Measurements from ENCODE around the gene RPL27.

The RPL27 gene

DNA sequence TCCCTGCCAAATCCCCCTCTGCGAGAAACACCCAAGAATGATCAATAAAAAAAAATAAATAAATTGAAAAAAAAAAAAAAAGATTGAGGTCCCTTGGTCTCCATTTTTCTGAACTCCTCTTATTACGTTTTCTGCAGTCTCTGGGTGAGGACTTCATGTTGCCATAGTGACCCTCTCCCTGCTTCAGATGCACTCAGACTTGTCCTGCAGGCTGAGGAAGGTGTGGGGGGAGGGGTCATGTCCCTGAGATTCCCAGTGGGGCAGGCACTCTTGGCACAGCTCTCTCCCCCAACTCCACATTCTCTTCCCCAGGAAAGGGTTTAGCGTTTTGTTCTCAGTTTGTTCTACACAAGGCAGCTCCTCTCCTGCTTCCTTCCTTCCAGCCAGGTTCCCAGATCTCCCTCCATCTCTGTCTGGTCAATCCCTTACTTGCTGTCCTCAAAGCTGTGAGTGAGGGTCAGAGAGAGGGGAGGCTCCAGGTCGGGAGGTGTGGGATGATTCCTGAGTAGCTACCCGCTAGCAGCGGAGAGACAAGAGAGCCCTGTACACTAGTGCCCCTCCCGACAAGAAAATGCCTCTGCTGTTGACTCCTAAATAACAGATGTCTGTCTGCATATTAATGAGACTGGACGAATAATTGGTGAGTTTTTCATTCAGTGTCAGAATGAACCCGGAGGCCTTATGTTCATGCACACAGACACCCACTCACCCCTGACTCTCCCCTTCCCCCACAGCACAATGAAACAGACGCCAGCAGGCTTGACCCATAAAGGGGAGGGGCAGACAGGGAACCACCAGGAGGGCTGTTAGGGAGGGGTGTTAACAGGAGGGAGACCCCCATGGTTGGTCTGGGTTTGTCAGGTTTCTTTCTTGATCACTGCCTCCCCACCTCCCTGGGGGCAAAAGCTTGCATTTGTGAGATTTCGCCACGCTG is 36.0 kb downstream of the RPL27 start:
- ChIA-PET CTCF (no interaction called here), POLR2A (interaction anchor here (0.6 kb wide), 1 partner anchor 21 kb away, joined by 3 read pairs; no protein-coding TSS in a partner anchor)
- no peaks in the 10 kb centered on the region for H3K9me3 ChIP-seq (ENCODE audit: control extremely low read depth in 1 of 5, control insufficient read depth in 4 of 5, insufficient read depth in 2 of 5, low read depth in 1 of 5, low read length in 4 of 5)
- H3K4me3 ChIP-seq (ENCODE audit: control insufficient read depth in 1 of 7, extremely low read depth in 1 of 7, insufficient read depth in 4 of 7, low read depth in 2 of 7, low read length in 6 of 7): no peak overlapping the region
- peaks cover 0 to 3% (median 0%) of the 10 kb centered on the region in 4 experiments for H3K36me3 ChIP-seq (ENCODE audit: control insufficient read depth in 4 of 4, insufficient read depth in 4 of 4, low read length in 3 of 4)
- H3K27me3 ChIP-seq (replicated peaks in 2 of 5; ENCODE audit: control insufficient read depth in 4 of 5, insufficient read depth in 5 of 5, low read length in 4 of 5): no peaks in the 10 kb centered on the region
- no peak for DNase-seq
- no peaks in the 10 kb centered on the region for H3K4me1 ChIP-seq (ENCODE audit: control extremely low read depth in 1 of 4, control insufficient read depth in 4 of 4, insufficient read depth in 4 of 4, low read length in 3 of 4)
- H3K27ac ChIP-seq (ENCODE audit: insufficient read depth in 1 of 2, low read depth in 1 of 2, low read length in 2 of 2, poor library complexity in 1 of 2, severe bottlenecking in 2 of 2): no peak overlapping the region
- 83% methylated on average over 5 of the region's 12 CpGs for WGBS (ENCODE audit: insufficient coverage)

DNA sequence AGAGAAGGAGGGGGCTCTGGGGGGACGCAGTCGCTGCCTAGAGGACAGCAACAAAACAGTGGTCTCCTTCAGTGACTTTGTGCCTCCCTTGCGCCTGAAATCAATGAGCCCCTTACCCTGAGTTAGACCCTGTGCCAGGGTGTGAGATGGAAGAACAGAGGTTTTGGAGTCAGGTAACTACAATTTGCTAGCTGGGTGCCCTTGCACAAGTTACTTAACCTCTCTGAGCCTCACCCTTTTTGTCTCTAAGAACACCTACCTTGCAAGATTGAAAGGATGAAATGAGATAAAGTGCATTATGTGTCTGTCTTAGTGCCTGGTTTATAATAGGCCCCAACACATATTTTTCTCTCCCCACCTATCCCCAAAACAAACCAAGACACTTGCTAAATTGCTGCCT is 36.7 kb downstream of the RPL27 start:
- 100% methylated on average over 3 of the region's 3 CpGs for WGBS (ENCODE audit: insufficient coverage)
- DNase-seq: no peak
- peaks cover 0 to 3% (median 0%) of the 10 kb centered on the region in 4 experiments for H3K36me3 ChIP-seq (ENCODE audit: control insufficient read depth in 4 of 4, insufficient read depth in 4 of 4, low read length in 3 of 4)
- H3K27ac ChIP-seq (ENCODE audit: insufficient read depth in 1 of 2, low read depth in 1 of 2, low read length in 2 of 2, poor library complexity in 1 of 2, severe bottlenecking in 2 of 2): no peak overlapping the region
- H3K9me3 ChIP-seq (ENCODE audit: control extremely low read depth in 1 of 5, control insufficient read depth in 4 of 5, insufficient read depth in 2 of 5, low read depth in 1 of 5, low read length in 4 of 5): no peaks in the 10 kb centered on the region
- ChIA-PET POLR2A (no interaction called here), CTCF (no interaction called here)
- H3K27me3 ChIP-seq (replicated peaks in 2 of 5; ENCODE audit: control insufficient read depth in 4 of 5, insufficient read depth in 5 of 5, low read length in 4 of 5): no peaks in the 10 kb centered on the region
- H3K4me1 ChIP-seq (ENCODE audit: control extremely low read depth in 1 of 4, control insufficient read depth in 4 of 4, insufficient read depth in 4 of 4, low read length in 3 of 4): no peaks in the 10 kb centered on the region
- H3K4me3 ChIP-seq (ENCODE audit: control insufficient read depth in 1 of 7, extremely low read depth in 1 of 7, insufficient read depth in 4 of 7, low read depth in 2 of 7, low read length in 6 of 7): no peak overlapping the region

GRCh38 chr17:43039646-43040045 is 41.4 kb downstream of the RPL27 start:
- Histone ChIP-seq H3K27me3 (replicated peaks in 2 of 5; ENCODE audit: control insufficient read depth in 4 of 5, insufficient read depth in 5 of 5, low read length in 4 of 5) (no peaks in the 10 kb centered on the region), H3K36me3 (ENCODE audit: control insufficient read depth in 4 of 4, insufficient read depth in 4 of 4, low read length in 3 of 4) (peaks cover 3 to 20% (median 5%) of the 10 kb centered on the region in 4 experiments), H3K27ac (ENCODE audit: insufficient read depth in 1 of 2, low read depth in 1 of 2, low read length in 2 of 2, poor library complexity in 1 of 2, severe bottlenecking in 2 of 2) (no peak overlapping the region), H3K4me3 (ENCODE audit: control insufficient read depth in 1 of 7, extremely low read depth in 1 of 7, insufficient read depth in 4 of 7, low read depth in 2 of 7, low read length in 6 of 7) (no peak overlapping the region), H3K9me3 (ENCODE audit: control extremely low read depth in 1 of 5, control insufficient read depth in 4 of 5, insufficient read depth in 2 of 5, low read depth in 1 of 5, low read length in 4 of 5) (no peaks in the 10 kb centered on the region), H3K4me1 (ENCODE audit: control extremely low read depth in 1 of 4, control insufficient read depth in 4 of 4, insufficient read depth in 4 of 4, low read length in 3 of 4) (no peaks in the 10 kb centered on the region)
- ChIA-PET CTCF (interaction anchor here (1.3 to 2.1 kb wide), 2 partner anchors 8 to 15 kb away, joined by 4 read pairs; no protein-coding TSS in a partner anchor), POLR2A (no interaction called here)
- DNase-seq: no peak
- WGBS (ENCODE audit: insufficient coverage): no CpG with 5 or more reads among the region's 2 CpGs

DNA sequence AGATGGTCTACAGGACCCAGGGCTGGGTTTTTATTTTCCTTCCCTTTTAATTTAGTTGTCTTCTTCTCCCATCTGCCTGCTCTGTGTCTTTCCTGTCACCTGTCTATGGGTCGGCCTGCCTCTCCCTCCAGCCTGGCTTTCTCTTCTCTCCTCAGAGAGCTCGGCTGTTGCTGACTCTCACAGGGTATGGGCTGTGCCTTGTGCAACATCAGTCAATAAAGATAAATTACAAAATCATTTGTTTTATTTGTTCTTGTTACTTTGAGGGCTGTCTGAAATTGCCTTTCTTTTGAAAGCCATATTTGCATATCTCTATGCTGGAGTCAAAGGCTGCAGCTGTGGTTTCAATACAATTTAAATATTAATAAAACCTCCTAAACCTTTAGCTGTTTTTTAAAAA is 42.4 kb downstream of the RPL27 start:
- Histone ChIP-seq H3K9me3 (ENCODE audit: control extremely low read depth in 1 of 5, control insufficient read depth in 4 of 5, insufficient read depth in 2 of 5, low read depth in 1 of 5, low read length in 4 of 5) (no peaks in the 10 kb centered on the region), H3K36me3 (ENCODE audit: control insufficient read depth in 4 of 4, insufficient read depth in 4 of 4, low read length in 3 of 4) (peaks cover 0 to 28% (median 5%) of the 10 kb centered on the region in 4 experiments), H3K4me3 (ENCODE audit: control insufficient read depth in 1 of 7, extremely low read depth in 1 of 7, insufficient read depth in 4 of 7, low read depth in 2 of 7, low read length in 6 of 7) (no peak overlapping the region), H3K27me3 (replicated peaks in 2 of 5; ENCODE audit: control insufficient read depth in 4 of 5, insufficient read depth in 5 of 5, low read length in 4 of 5) (no peaks in the 10 kb centered on the region), H3K4me1 (ENCODE audit: control extremely low read depth in 1 of 4, control insufficient read depth in 4 of 4, insufficient read depth in 4 of 4, low read length in 3 of 4) (no peaks in the 10 kb centered on the region), H3K27ac (ENCODE audit: insufficient read depth in 1 of 2, low read depth in 1 of 2, low read length in 2 of 2, poor library complexity in 1 of 2, severe bottlenecking in 2 of 2) (no peak overlapping the region)
- DNase-seq: no peak
- WGBS (ENCODE audit: insufficient coverage): no CpG with 5 or more reads among the region's 2 CpGs
- ChIA-PET POLR2A (no interaction called here), CTCF (interaction anchor here (2.1 kb wide), 1 partner anchor 9 kb away, joined by 4 read pairs; no protein-coding TSS in a partner anchor)

DNA sequence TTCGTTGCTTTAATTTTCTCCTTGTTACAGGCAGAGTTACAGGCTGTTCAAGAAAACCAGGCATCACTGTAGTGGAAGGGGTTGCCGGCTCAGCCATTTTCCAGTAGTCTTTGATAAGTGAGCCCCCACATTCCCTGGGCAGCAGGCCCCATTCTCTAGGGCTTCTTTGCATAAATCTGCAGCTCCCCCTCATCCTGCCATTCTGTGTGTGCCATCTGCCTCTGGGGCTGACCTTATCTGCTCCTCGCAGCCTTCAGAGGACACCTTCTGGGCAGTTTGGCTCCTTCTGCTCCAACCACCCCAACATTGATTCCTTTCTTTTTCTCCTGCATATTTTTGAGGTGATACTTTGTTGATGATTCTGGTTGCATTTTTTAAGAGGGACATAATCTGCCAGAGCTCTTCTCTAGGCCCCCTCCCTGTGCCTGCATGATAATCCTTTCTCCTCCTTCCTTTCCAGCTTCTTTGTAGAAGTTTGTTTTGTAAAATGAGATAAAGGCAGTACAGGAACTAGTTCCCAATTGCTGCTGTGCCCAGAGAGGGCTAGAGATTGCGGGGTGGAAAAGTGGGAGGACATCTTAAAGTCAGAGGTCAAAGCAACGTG is 43.9 kb downstream of the RPL27 start:
- Histone ChIP-seq H3K27me3 (replicated peaks in 2 of 5; ENCODE audit: control insufficient read depth in 4 of 5, insufficient read depth in 5 of 5, low read length in 4 of 5) (no peaks in the 10 kb centered on the region), H3K4me3 (ENCODE audit: control insufficient read depth in 1 of 7, extremely low read depth in 1 of 7, insufficient read depth in 4 of 7, low read depth in 2 of 7, low read length in 6 of 7) (no peak overlapping the region), H3K9me3 (ENCODE audit: control extremely low read depth in 1 of 5, control insufficient read depth in 4 of 5, insufficient read depth in 2 of 5, low read depth in 1 of 5, low read length in 4 of 5) (no peaks in the 10 kb centered on the region), H3K27ac (ENCODE audit: insufficient read depth in 1 of 2, low read depth in 1 of 2, low read length in 2 of 2, poor library complexity in 1 of 2, severe bottlenecking in 2 of 2) (no peak overlapping the region), H3K4me1 (ENCODE audit: control extremely low read depth in 1 of 4, control insufficient read depth in 4 of 4, insufficient read depth in 4 of 4, low read length in 3 of 4) (no peaks in the 10 kb centered on the region), H3K36me3 (ENCODE audit: control insufficient read depth in 4 of 4, insufficient read depth in 4 of 4, low read length in 3 of 4) (peaks cover 0 to 31% (median 8%) of the 10 kb centered on the region in 4 experiments)
- peak in 1 of 3 donors; percentile 31 for DNase-seq
- ChIA-PET POLR2A (interaction anchor here (1.2 kb wide), 1 partner anchor 44 kb away, joined by 3 read pairs; the partner anchor contains the start of gene RPL27), CTCF (interaction anchor here (0.9 to 2.1 kb wide), 4 partner anchors 11 to 442 kb away, joined by 3 to 4 read pairs (median 4); partner anchors contain the start of gene DHX8)
- 98% methylated on average over 5 of the region's 5 CpGs for WGBS (ENCODE audit: insufficient coverage)

DNA sequence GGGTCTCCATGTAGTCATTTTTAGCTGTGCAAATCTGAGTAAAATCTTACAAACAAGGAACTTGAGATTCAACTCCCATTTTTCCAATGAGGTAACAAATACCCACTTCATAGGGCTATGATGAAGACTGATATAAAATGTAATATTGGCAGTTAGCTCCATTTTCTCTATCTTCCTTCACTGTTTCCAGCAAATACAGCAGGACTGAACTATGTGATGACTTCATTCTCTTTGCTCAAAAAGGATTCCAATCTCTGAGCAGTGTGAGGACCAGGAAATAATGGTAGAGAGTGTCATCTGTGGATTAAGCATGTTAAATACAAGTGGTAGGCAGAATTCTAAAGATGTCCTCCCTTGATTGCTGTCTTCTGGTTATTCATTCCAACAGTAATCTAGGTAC is 45.1 kb downstream of the RPL27 start:
- peaks cover 6 to 36% (median 11%) of the 10 kb centered on the region in 4 experiments for H3K36me3 ChIP-seq (ENCODE audit: control insufficient read depth in 4 of 4, insufficient read depth in 4 of 4, low read length in 3 of 4)
- ChIA-PET CTCF (interaction anchor here (0.6 to 1.5 kb wide), 2 partner anchors 20 to 31 kb away, joined by 3 to 4 read pairs; no protein-coding TSS in a partner anchor), POLR2A (interaction anchor here (0.5 to 1.2 kb wide), 2 partner anchors 45 to 415 kb away, joined by 3 read pairs; partner anchors contain the start of gene RPL27)
- DNase-seq: no peak
- H3K4me3 ChIP-seq (ENCODE audit: control insufficient read depth in 1 of 7, extremely low read depth in 1 of 7, insufficient read depth in 4 of 7, low read depth in 2 of 7, low read length in 6 of 7): no peak overlapping the region
- H3K27me3 ChIP-seq (replicated peaks in 2 of 5; ENCODE audit: control insufficient read depth in 4 of 5, insufficient read depth in 5 of 5, low read length in 4 of 5): no peaks in the 10 kb centered on the region
- H3K9me3 ChIP-seq (ENCODE audit: control extremely low read depth in 1 of 5, control insufficient read depth in 4 of 5, insufficient read depth in 2 of 5, low read depth in 1 of 5, low read length in 4 of 5): no peaks in the 10 kb centered on the region
- H3K4me1 ChIP-seq (ENCODE audit: control extremely low read depth in 1 of 4, control insufficient read depth in 4 of 4, insufficient read depth in 4 of 4, low read length in 3 of 4): no peaks in the 10 kb centered on the region
- H3K27ac ChIP-seq (ENCODE audit: insufficient read depth in 1 of 2, low read depth in 1 of 2, low read length in 2 of 2, poor library complexity in 1 of 2, severe bottlenecking in 2 of 2): no peak overlapping the region

GRCh38 chr17:43044024-43044423 is 45.8 kb downstream of the RPL27 start:
- Histone ChIP-seq H3K9me3 (ENCODE audit: control extremely low read depth in 1 of 5, control insufficient read depth in 4 of 5, insufficient read depth in 2 of 5, low read depth in 1 of 5, low read length in 4 of 5) (no peaks in the 10 kb centered on the region), H3K4me1 (ENCODE audit: control extremely low read depth in 1 of 4, control insufficient read depth in 4 of 4, insufficient read depth in 4 of 4, low read length in 3 of 4) (no peaks in the 10 kb centered on the region), H3K4me3 (ENCODE audit: control insufficient read depth in 1 of 7, extremely low read depth in 1 of 7, insufficient read depth in 4 of 7, low read depth in 2 of 7, low read length in 6 of 7) (no peak overlapping the region), H3K27me3 (replicated peaks in 2 of 5; ENCODE audit: control insufficient read depth in 4 of 5, insufficient read depth in 5 of 5, low read length in 4 of 5) (no peaks in the 10 kb centered on the region), H3K36me3 (ENCODE audit: control insufficient read depth in 4 of 4, insufficient read depth in 4 of 4, low read length in 3 of 4) (peaks cover 11 to 41% (median 13%) of the 10 kb centered on the region in 4 experiments), H3K27ac (ENCODE audit: insufficient read depth in 1 of 2, low read depth in 1 of 2, low read length in 2 of 2, poor library complexity in 1 of 2, severe bottlenecking in 2 of 2) (no peak overlapping the region)
- ChIA-PET POLR2A (no interaction called here), CTCF (no interaction called here)
- no peak for DNase-seq
- WGBS (ENCODE audit: insufficient coverage): 100% methylated on average over 1 of the region's 4 CpGs
